Left lobe of liver (tissue), 2 donors: ENCODE measurements around the gene CDC42BPG. TPM values are rescaled to one million over a fixed set of nuclear protein-coding genes. Genes with fewer than 3 reads are reported as not detected.

Experiments
- ATAC-seq: fragments of 200-7000 bp; cut with Tn5 transposase; one replicate; pipeline ENCODE4 v1.9.1; 2020; ENCODE audit warnings: mild to moderate bottlenecking, moderate library complexity
- DNase-seq: peaks from one replicate; pipeline ENCODE4 v3.0.0-alpha.2; 2020; ENCODE audit warnings: low spot score
- total RNA-seq: library from RNA; stranded (reverse); gene quantifications from one replicate; pipeline ENCODE4 v1.2.1, GENCODE V29; 2021
- donor health status: DM: no; HTN: no; CAD: no; lungs with moderate emphysema.
- donor health status: DM: no; HTN: yes; CAD: no.

Gene CDC42BPG
- total RNA-seq: 1.2 TPM

- DNase-seq (peak; percentile 72), ATAC-seq (peak; percentile 55)
Measured at GRCh38 chr11:64844330-64845128, at the start of gene CDC42BPG. Gene CDC42BPG, minus strand, starts transcription at chr11:64844653. Its CDS starts 84 bp downstream, at chr11:64844569.

- DNase-seq (peak; percentile 95), ATAC-seq (peak; percentile 72)
Measured at GRCh38 chr11:64893194-64894069, 49.0 kb upstream of the CDC42BPG start.

- DNase-seq: no peak
- ATAC-seq: no peak
Measured at GRCh38 chr11:64892838-64893193, 48.4 kb upstream of the CDC42BPG start.

GRCh38 chr11:64892411-64892831 is 48.0 kb upstream of the CDC42BPG start:
- DNase-seq (no peak), ATAC-seq (peak; percentile 1)

GRCh38 chr11:64891880-64892279 is 47.4 kb upstream of the CDC42BPG start:
- DNase-seq: no peak

GRCh38 chr11:64891215-64891848 is 46.9 kb upstream of the CDC42BPG start:
- ATAC-seq (peak; percentile 34), DNase-seq (peak; percentile 89)

More at GRCh38 chr11:64891880-64892279, 47.4 kb upstream of the CDC42BPG start:
- ATAC-seq: no peak

GRCh38 chr11:64890522-64890939 is 46.1 kb upstream of the CDC42BPG start:
- DNase-seq (no peak), ATAC-seq (no peak)

GRCh38 chr11:64888729-64889511 is 44.5 kb upstream of the CDC42BPG start:
- DNase-seq: no peak
- ATAC-seq: peak; percentile 0

- no peak for ATAC-seq
- DNase-seq: no peak
Measured at GRCh38 chr11:64888406-64888728, 43.9 kb upstream of the CDC42BPG start.

GRCh38 chr11:64887757-64888405 is 43.4 kb upstream of the CDC42BPG start:
- DNase-seq (peak; percentile 85), ATAC-seq (peak; percentile 76)

- ATAC-seq (no peak), DNase-seq (no peak)
Measured at GRCh38 chr11:64887234-64887756, 42.8 kb upstream of the CDC42BPG start.

- DNase-seq (no peak), ATAC-seq (no peak)
Measured at GRCh38 chr11:64885367-64886286, 41.2 kb upstream of the CDC42BPG start.

- no peak for DNase-seq
- no peak for ATAC-seq
Measured at GRCh38 chr11:64884019-64884418, 39.6 kb upstream of the CDC42BPG start.

- ATAC-seq (no peak), DNase-seq (no peak)
Measured at GRCh38 chr11:64883575-64883974, 39.1 kb upstream of the CDC42BPG start.

- no peak for DNase-seq
- no peak for ATAC-seq
Measured at GRCh38 chr11:64882243-64882642, 37.8 kb upstream of the CDC42BPG start.

GRCh38 chr11:64881476-64881875 is 37.0 kb upstream of the CDC42BPG start:
- ATAC-seq: no peak
- DNase-seq: no peak

- DNase-seq: no peak
- ATAC-seq: no peak
Measured at GRCh38 chr11:64880240-64881001, 36.0 kb upstream of the CDC42BPG start.
